NCI-H69 (cell line): ENCODE data around the gene CISTR.
"Not testable (repeated sequence)": the region's sequence is repeated elsewhere in the genome, so short reads cannot be mapped to it uniquely, and the experiment has no call there.

Experiments used
- DNase-seq: peaks from one replicate; lab custom pipeline; 2025; lab: John Stamatoyannopoulos, UW

Gene CISTR

GRCh38 chr12:53719649-53720048 is 32.1 kb downstream of the CISTR start:
- no peak for DNase-seq

- not testable (repeated sequence) for DNase-seq
Measured at GRCh38 chr12:53718567-53718966, 33.2 kb downstream of the CISTR start.

GRCh38 chr12:53717319-53717718 is 34.5 kb downstream of the CISTR start:
- no peak for DNase-seq

DNA sequence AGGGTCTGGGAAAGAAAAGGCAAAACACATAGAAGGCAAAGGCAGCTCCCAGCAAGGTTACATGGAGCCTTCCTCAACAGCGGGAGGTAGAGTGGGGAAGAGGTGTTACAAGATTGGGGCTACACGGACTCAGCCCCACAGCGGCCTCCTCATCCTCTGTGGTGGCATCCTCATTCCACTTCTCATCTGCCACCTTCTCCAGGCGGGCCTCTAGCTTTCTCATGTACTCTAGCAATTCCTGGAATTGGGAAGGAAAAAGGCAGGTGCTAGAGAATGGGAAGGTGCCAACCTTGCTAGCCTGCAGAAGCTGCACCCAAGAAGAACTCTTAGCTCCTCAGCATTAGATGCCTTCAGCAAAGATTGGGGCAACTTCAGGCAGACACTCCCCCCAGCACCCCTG is 37.8 kb downstream of the CISTR start:
- no peak for DNase-seq

DNA sequence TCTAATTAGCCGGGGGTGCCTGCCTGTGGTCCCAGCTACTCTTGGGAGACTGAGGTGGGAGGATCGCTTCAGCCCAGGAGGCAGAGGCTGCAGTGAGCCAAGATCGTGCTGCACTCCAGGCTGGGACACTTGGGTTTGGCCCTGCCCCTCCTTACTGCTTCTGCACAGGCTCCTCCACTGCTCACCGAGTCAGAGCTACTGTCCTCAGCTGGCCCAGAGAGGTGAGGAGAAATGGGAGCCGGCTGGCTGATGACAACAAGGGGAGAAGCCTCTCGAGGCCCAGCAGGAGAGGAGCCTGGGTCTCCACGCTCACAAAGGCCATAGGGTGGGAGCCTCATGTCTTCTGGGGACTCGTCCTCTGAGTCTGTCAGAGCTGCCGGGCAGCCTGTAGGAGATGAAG is 38.3 kb downstream of the CISTR start:
- DNase-seq = no peak

DNA sequence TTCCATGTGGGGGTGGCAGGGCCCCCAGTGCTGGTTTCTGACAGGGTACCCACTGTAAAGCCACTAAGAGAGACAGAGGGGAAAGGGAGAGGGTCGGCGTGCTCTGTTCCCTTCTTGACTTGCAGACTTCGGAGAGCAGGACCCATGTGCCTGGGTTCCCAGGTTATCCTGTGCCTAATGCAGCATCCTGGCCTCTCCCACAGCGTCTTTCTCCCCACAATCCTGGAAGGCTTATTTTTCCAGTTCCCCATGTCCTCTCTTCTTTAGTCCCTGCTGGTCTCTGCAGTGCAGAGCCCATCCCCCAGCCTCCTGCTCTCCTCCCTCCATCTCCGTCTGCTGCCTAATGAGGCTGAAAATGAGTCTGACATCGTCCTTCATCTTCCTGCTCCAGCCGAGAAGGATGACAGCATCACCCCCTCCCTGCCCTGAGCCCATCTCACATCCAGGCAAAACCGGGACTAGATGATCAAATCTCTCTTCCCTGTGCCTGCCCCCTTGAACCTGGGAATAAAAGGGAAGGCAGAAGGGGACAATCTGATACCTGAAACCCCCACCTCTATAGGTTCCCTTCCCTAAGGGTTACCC is 39.6 kb downstream of the CISTR start:
- DNase-seq = peak; percentile 75

GRCh38 chr12:53710091-53710490 is 41.7 kb downstream of the CISTR start:
- no peak for DNase-seq

DNA sequence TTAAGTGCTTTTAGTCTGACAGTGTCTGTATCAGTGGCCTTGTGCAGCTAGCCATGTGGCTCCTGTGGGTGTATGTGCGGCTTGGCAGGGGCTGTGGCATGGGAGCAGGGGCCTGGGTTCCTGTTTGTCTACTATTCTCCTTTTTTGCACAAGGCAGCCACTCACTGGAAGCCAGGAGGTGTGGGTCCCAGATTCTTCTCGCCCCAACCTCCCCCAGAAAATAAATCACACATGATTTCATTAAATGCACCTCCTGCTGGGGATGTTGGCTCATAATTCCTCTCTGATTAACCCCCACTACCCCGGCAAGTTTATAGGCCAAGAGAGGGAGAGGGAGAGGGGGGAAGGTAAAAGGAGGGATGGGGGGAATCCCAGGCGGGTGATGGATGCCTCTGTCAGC is 42.1 kb downstream of the CISTR start:
- DNase-seq = peak; percentile 50

DNA sequence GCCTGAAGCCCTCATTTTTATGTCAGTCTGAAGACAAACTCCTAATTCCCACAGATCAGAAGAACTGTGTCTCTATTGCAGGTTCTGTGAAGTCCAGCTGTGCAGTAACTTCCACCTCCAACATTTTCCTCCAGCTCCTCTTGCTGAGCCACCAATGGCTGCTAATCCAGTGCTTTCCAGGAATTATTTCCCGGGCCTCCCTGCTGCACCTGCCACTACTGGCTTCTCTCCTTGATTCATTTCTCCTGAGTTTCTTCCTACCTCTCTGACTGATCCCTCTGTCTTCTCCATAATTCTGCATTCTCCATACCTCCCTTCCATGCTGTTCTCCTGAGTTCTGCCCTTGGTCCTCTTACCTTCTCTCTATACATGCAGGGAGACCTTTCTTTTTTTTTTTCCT is 45.7 kb downstream of the CISTR start:
- DNase-seq = no peak

DNA sequence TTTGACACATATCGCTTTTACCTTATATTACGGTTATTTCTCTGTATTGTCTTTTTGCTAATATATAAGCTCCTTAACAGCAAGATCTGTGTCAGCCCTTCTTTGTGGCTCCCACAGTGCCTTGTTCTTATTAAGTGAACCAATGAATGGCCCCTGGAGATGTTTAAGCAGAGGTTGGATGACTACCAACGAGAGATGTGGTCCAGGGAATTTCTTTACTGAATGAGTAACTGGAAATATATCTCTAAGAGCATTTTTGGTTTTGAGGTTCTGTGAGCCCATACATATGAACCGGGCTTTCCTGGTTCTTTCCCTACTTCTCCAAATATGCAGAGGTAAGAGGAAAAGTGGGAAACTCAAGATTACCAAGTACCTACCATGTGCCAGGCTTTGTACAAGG is 48.0 kb downstream of the CISTR start:
- no peak for DNase-seq

DNA sequence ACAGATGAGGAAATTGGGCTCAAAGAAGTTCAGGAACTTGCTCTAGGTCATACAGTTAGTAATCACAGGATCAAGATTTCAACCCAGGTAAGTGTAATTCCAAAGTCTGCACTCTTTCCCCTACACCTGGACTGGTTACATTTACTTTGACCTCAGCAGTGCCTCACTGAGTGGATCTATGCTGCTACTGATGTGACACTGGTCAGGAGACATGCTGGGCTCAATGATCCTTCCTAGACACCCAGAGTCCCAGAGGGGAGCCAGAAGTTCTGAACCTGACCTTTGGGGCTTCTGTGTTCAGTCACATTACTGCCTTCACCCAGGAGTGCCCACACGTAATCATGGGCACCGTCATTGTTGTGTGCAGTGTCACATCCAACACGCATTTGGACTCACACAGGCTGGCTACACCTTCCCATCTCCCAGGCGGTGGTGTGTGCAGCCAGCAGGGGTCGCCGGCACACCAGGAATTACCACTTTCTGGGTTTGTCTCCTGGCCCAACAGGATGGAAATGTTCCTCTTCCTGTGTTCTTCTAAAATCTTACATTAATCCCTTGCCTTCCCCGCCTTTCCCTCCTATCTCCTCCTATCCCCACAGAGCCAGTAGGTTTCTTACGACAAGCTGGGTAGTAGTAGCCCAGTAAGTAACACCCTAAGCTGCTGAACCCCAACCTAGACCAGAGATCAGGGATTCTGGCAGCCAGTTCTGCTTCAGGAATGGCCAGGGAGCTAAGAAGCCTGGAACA is 50.1 kb downstream of the CISTR start:
- peak; percentile 77 for DNase-seq

GRCh38 chr12:53700567-53700966 is 51.2 kb downstream of the CISTR start:
- DNase-seq = peak; percentile 25

DNA sequence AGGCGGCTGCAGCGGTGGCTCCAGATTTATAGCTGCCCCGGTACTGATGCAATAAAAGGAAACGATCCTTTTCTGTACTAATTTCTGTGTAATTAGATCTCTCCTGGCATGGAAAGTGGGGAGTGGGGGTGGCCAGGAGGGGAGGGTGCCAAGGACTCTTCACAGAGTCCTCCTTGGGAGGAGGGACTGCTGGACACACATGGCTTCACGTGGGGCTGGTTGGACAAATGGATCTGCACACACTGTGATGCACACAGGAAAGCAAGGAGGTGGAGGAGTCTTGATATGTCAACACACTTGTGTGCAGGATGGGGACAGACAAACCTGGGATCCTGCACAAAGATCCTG is 52.1 kb downstream of the CISTR start:
- DNase-seq = peak; percentile 47

- DNase-seq = peak; percentile 29
Measured at GRCh38 chr12:53698948-53699677, 52.7 kb downstream of the CISTR start.

- peak; percentile 72 for DNase-seq
Measured at GRCh38 chr12:53696655-53697331, 55.0 kb downstream of the CISTR start.
